Measurements from ENCODE around the gene ANKMY1.
"Not testable (repeated sequence)": the region's sequence is repeated elsewhere in the genome, so short reads cannot be mapped to it uniquely, and the experiment has no call there.

- TF ChIP-seq CTCF (conservative IDR thresholded peaks at IDR 0.05; ENCODE audit: low read depth, low read length); EZH2 (IDR thresholded peaks at IDR 0.05; ENCODE audit: low read length, unreplicated experiment); EZH2phosphoT487 (IDR thresholded peaks at IDR 0.05; ENCODE audit: borderline replicate concordance, low read length): not testable (repeated sequence)
Observed at GRCh38 chr2:240521885-240522284, 35.9 kb downstream of the ANKMY1 start.

Data from PC-3 (cell line).